Activated CD8-positive, alpha-beta T cell treated with anti-CD3 and anti-CD28 coated beads for 36 hours (primary cell): ENCODE measurements around the gene IRAG1. TPM values are rescaled to one million over a fixed set of nuclear protein-coding genes. Genes with fewer than 3 reads are reported as not detected.
A peak's percentile ranks its signal among the peaks of the same experiment; 100 is the strongest.

ENCODE experiments used
- ATAC-seq: fragments of 200-7000 bp; cut with Tn5 transposase; one replicate; pipeline ENCODE4 v1.10.0; 2021; ENCODE audit warnings: mild to moderate bottlenecking, moderate library complexity
- CTCF ChIA-PET: fragments of 350-600 bp; sonication (Branson Sonifier 250); formaldehyde crosslinking; loops from one replicate; lab custom pipeline; 2021; ENCODE audit warnings: antibody characterized with exemption; lab: Charles Lee
- POLR2A ChIA-PET: fragments of 350-600 bp; sonication (Branson Sonifier 250); formaldehyde crosslinking; loops from one replicate; lab custom pipeline; 2021; ENCODE audit warnings: antibody characterized with exemption; lab: Charles Lee
- DNase-seq: peaks from one replicate; pipeline ENCODE4 v3.0.0-alpha.2; 2020
- H3K27ac Mint-ChIP-seq: one replicate; pipeline ENCODE4 v1.8.0; 2021; ENCODE audit warnings: mild to moderate bottlenecking, mixed read lengths
- H3K27me3 Mint-ChIP-seq: one replicate; pipeline ENCODE4 v1.8.0; 2021; ENCODE audit warnings: mixed read lengths
- H3K36me3 Mint-ChIP-seq: one replicate; pipeline ENCODE4 v1.8.0; 2021; ENCODE audit warnings: low read depth, mixed read lengths
- H3K4me1 Mint-ChIP-seq: one replicate; pipeline ENCODE4 v1.8.0; 2021; ENCODE audit warnings: low read depth, mixed read lengths
- H3K4me3 Mint-ChIP-seq: one replicate; pipeline ENCODE4 v1.8.0; 2021; ENCODE audit warnings: mild to moderate bottlenecking, moderate library complexity, mixed read lengths
- H3K9me3 Mint-ChIP-seq: one replicate; pipeline ENCODE4 v1.8.0; 2021; ENCODE audit warnings: mixed read lengths
- intact Hi-C: fragments of 100-400 bp; cut with micrococcal nuclease; formaldehyde crosslinking; loops from one replicate; pipeline ENCODE4 v1.10.0; 2022
- total RNA-seq, 2 experiments: library from RNA; stranded (reverse); gene quantifications; one replicate each; pipeline ENCODE4 v1.2.3, GENCODE V29; 2021
- TF ChIP-seq, protein P1 (sequence below): fragments of 200-600 bp; IDR thresholded peaks from one replicate; pipeline ENCODE4 v1.8.0; 2022; ENCODE audit warnings: antibody characterized with exemption, mild to moderate bottlenecking

Gene IRAG1
- total RNA-seq, 2 experiments from 2014 or later, result not detected

DNA sequence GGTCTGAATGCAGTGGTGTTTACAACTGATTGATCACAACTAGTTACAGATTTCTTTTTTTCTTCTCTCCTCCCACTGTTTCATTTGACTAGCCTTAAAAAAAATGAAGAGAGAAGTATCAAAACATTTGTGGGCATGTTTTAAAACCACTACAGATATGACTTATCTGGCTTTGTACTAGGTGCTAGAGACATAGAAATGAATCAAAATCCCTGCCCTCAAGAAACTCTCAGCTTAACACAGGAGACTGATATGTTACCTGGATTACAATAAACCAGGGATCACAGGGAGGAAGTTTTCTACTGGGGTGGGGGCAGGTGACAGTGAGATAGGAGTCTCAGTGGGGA lies 32.3 kb upstream of the IRAG1 start:
- Mint-ChIP-seq H3K4me3 (no peak overlapping the region), H3K27me3 (peaks cover 20% of the 10 kb centered on the region), H3K36me3 (no peaks in the 10 kb centered on the region), H3K9me3 (peaks cover 8% of the 10 kb centered on the region), H3K27ac (peak overlapping the region; percentile 40), H3K4me1 (peaks cover 21% of the 10 kb centered on the region)
- TF ChIP-seq, protein P1, sequence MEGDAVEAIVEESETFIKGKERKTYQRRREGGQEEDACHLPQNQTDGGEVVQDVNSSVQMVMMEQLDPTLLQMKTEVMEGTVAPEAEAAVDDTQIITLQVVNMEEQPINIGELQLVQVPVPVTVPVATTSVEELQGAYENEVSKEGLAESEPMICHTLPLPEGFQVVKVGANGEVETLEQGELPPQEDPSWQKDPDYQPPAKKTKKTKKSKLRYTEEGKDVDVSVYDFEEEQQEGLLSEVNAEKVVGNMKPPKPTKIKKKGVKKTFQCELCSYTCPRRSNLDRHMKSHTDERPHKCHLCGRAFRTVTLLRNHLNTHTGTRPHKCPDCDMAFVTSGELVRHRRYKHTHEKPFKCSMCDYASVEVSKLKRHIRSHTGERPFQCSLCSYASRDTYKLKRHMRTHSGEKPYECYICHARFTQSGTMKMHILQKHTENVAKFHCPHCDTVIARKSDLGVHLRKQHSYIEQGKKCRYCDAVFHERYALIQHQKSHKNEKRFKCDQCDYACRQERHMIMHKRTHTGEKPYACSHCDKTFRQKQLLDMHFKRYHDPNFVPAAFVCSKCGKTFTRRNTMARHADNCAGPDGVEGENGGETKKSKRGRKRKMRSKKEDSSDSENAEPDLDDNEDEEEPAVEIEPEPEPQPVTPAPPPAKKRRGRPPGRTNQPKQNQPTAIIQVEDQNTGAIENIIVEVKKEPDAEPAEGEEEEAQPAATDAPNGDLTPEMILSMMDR, result no peak
- ATAC-seq (peak; percentile 64), DNase-seq (no peak)
- intact Hi-C loops, result no loop called here
- ChIA-PET CTCF (interaction anchor here (1.5 kb wide), 1 partner anchor 185 kb away, joined by 4 read pairs; the partner anchor contains the start of gene RNF141), POLR2A (interaction anchor here (1.4 kb wide), 1 partner anchor 185 kb away, joined by 3 read pairs; the partner anchor contains the start of gene RNF141)

DNA sequence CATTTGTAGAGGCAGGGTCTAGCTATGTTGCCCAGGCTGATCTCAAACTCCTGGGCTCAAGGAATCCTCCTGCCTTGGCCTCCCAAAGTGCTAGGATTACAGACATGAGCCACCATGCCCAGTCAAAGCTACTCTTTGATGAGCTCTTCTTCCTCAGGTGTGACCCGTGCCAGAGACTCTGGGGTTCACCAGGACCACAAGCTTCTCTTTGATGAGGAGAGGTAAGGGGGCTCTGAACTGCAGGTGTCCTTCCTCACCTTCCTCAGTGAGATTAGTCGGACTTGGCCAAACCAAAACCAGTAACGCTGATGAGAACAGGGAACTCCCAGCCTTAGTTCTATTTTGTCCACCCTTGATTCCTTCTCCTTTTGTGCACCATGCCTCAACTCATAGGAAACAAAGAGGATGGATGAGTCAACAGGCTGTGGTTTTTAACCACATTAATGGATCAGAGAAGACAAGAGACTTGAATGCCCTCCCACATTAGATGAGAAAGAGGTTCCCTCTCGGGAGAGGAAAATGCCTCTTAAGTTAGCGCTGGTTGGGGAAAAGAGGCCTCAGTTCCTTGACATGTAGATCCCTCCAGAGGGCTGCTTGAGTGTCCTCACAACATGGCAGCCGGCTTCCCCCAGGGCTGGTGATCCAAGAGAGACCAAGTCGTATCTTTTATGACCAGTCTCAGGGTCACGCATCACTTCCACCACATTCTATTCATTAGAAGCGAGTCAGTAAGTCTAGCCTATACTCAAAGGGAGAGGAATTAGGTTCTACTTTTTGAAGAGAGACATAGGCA lies 31.8 kb upstream of the IRAG1 start:
- ATAC-seq (peak; percentile 78), DNase-seq (peak; percentile 53)
- H3K9me3 Mint-ChIP-seq, result peaks cover 8% of the 10 kb centered on the region
- peaks cover 21% of the 10 kb centered on the region for H3K4me1 Mint-ChIP-seq
- ChIA-PET POLR2A (interaction anchor here (1.4 kb wide), 1 partner anchor 185 kb away, joined by 3 read pairs; the partner anchor contains the start of gene RNF141), CTCF (interaction anchor here (0.9 to 1.8 kb wide), 3 partner anchors 10 to 319 kb away, joined by 3 to 6 read pairs (median 3); no protein-coding TSS in a partner anchor)
- TF ChIP-seq, protein P1, result no peak
- H3K4me3 Mint-ChIP-seq, result no peak overlapping the region
- H3K27me3 Mint-ChIP-seq, result peaks cover 20% of the 10 kb centered on the region
- intact Hi-C loops, result no loop called here
- no peaks in the 10 kb centered on the region for H3K36me3 Mint-ChIP-seq
- H3K27ac Mint-ChIP-seq, result peak overlapping the region; percentile 40

DNA sequence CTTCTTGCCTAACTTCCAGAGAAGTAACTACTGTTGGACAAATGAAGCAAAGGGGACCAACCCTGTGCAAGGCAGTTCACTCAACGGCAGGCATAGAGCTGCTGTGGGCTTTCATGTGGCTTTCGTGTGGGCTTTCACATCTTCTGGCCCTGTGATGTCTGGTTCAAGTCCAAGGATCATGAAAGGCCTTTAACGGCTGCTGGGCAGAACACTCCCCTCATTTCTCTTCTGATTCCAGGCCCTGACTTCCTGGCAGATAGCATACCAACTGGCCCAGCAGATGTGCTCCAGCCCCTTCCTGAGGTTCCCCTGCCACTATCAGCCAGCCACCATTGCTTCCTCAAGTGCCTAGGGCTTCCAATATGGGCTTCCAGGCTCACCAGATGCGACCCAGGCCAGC lies 28.8 kb upstream of the IRAG1 start:
- Mint-ChIP-seq H3K4me1 (peaks cover 21% of the 10 kb centered on the region), H3K9me3 (peaks cover 8% of the 10 kb centered on the region), H3K27me3 (peaks cover 12% of the 10 kb centered on the region), H3K36me3 (no peaks in the 10 kb centered on the region), H3K27ac (no peak overlapping the region), H3K4me3 (no peak overlapping the region)
- intact Hi-C loops, result no loop called here
- CTCF ChIA-PET, result no interaction called here
- DNase-seq (no peak), ATAC-seq (no peak)
- POLR2A ChIA-PET, result no interaction called here
- TF ChIP-seq, protein P1, result no peak

DNA sequence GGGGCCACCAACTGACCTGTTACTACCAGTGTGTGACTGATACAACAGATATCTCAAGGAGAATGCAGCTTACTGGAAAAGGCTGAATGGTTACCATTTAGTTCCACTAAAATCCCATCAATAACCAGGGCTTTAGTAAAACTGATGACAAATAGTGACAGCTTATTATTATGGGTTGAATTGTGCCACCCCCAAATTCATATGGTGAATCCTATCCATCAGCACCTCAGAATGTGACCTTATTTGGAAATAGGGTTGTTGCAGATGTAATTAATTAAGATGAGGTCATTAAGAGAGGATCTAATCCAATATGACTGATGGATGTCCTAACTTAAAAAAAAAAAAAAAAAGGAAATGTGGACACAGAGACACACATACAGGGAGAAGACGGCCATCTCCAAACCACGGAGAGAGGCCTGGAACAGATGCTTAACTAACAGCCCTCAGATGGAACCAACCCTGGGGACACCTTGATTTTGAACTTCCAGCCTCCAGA lies 27.4 kb upstream of the IRAG1 start:
- peaks cover 13% of the 10 kb centered on the region for H3K27me3 Mint-ChIP-seq
- no peak overlapping the region for H3K27ac Mint-ChIP-seq
- DNase-seq (no peak), ATAC-seq (no peak)
- no peak overlapping the region for H3K4me3 Mint-ChIP-seq
- CTCF ChIA-PET, result no interaction called here
- TF ChIP-seq, protein P1, result no peak
- intact Hi-C loops, result no loop called here
- H3K36me3 Mint-ChIP-seq, result no peaks in the 10 kb centered on the region
- H3K9me3 Mint-ChIP-seq, result peaks cover 5% of the 10 kb centered on the region
- POLR2A ChIA-PET, result no interaction called here
- peaks cover 12% of the 10 kb centered on the region for H3K4me1 Mint-ChIP-seq

DNA sequence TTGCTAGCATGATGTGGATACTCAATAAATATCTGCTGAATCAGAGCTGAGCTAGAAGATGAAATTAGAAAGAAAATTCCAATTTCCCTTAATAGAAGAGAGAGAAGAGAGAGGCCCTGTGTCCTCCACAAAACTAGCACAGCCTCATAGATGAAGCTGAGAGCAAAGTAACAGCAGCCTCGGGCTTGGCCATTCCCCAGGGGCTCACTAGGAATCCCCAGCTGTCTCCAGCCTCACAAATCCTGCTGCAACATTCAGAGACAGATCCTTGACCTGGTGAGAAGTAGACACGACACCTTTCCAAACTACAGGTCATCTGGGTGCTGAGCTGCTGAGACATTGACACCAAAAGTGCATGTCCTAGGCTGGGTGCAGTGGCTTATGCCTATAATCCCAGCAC lies 26.1 kb upstream of the IRAG1 start:
- Mint-ChIP-seq H3K9me3 (no peaks in the 10 kb centered on the region), H3K27me3 (peaks cover 13% of the 10 kb centered on the region), H3K36me3 (no peaks in the 10 kb centered on the region), H3K27ac (no peak overlapping the region), H3K4me1 (peaks cover 4% of the 10 kb centered on the region), H3K4me3 (no peak overlapping the region)
- no peak for ATAC-seq
- ChIA-PET CTCF (interaction anchor here (1.2 kb wide), 1 partner anchor 313 kb away, joined by 3 read pairs; no protein-coding TSS in a partner anchor), POLR2A (no interaction called here)
- TF ChIP-seq, protein P1, result no peak
- DNase-seq, result no peak
- intact Hi-C loops, result no loop called here
